Measurements from ENCODE around the gene AZGP1. TPM values are rescaled to one million over a fixed set of nuclear protein-coding genes. Genes with fewer than 3 reads are reported as not detected.
A peak's percentile ranks its signal among the peaks of the same experiment; 100 is the strongest.

AZGP1 gene
- not detected for total RNA-seq
- not detected for polyA plus RNA-seq

- Mint-ChIP-seq H3K27ac (peak within 1 kb of the TSS in 1 of 3 donors; percentile 66), H3K4me3 (no peak within 1 kb of the TSS), H3K27me3 (peaks cover 32% of the 10 kb centered on the region), H3K36me3 (no peaks in the 10 kb centered on the region), H3K4me1 (peaks cover 0 to 3% (median 0%) of the 10 kb centered on the region in 4 donors), H3K9me3 (no peaks in the 10 kb centered on the region)
- Histone ChIP-seq H3K4me3 (ENCODE audit: low read depth, low read length) (no peak within 1 kb of the TSS), H3K36me3 (ENCODE audit: control insufficient read depth, insufficient read depth, low read length) (no peaks in the 10 kb centered on the region), H3K4me1 (ENCODE audit: control insufficient read depth, insufficient read depth, low read length, poor library complexity, severe bottlenecking) (peaks cover 3% of the 10 kb centered on the region), H3K27me3 (ENCODE audit: control insufficient read depth, insufficient read depth, low read length) (no peaks in the 10 kb centered on the region), H3K27ac (ENCODE audit: insufficient read depth, low read length, poor library complexity, severe bottlenecking) (no peak within 1 kb of the TSS), H3K9me3 (ENCODE audit: control insufficient read depth in 2 of 2, low read length in 2 of 2) (no peaks in the 10 kb centered on the region)
- DNase-seq (peak in 1 of 3 donors; percentile 12), ATAC-seq (ENCODE audit: low read depth in 2 of 2) (peak in 1 of 2 donors; percentile 18)
These were observed at the start of gene AZGP1 for GRCh38 chr7:99975782-99976521. AZGP1 (minus strand) TSS chr7:99976031; CDS start chr7:99976020, 11 bp downstream.

GRCh38 chr7:100024020-100024619 lies 48.3 kb upstream of the AZGP1 start:
- H3K27ac ChIP-seq (ENCODE audit: insufficient read depth, low read length, poor library complexity, severe bottlenecking): no peak overlapping the region
- peaks cover 41% of the 10 kb centered on the region for H3K36me3 ChIP-seq (ENCODE audit: control insufficient read depth, insufficient read depth, low read length)
- H3K4me3 ChIP-seq (ENCODE audit: low read depth, low read length): no peak overlapping the region
- no peak overlapping the region for H3K27ac Mint-ChIP-seq
- peaks cover 26% of the 10 kb centered on the region for H3K36me3 Mint-ChIP-seq
- H3K4me1 ChIP-seq (ENCODE audit: control insufficient read depth, insufficient read depth, low read length, poor library complexity, severe bottlenecking): no peaks in the 10 kb centered on the region
- no peak for DNase-seq
- H3K4me3 Mint-ChIP-seq: no peak overlapping the region
- H3K27me3 ChIP-seq (ENCODE audit: control insufficient read depth, insufficient read depth, low read length): no peaks in the 10 kb centered on the region
- no peaks in the 10 kb centered on the region for H3K9me3 Mint-ChIP-seq
- ATAC-seq (ENCODE audit: low read depth in 2 of 2): no peak
- peaks cover 9 to 22% (median 16%) of the 10 kb centered on the region in 4 donors for H3K4me1 Mint-ChIP-seq
- no peaks in the 10 kb centered on the region for H3K9me3 ChIP-seq (ENCODE audit: control insufficient read depth in 2 of 2, low read length in 2 of 2)
- H3K27me3 Mint-ChIP-seq: no peaks in the 10 kb centered on the region

- peaks cover 45% of the 10 kb centered on the region for H3K36me3 ChIP-seq (ENCODE audit: control insufficient read depth, insufficient read depth, low read length)
- H3K27me3 Mint-ChIP-seq: no peaks in the 10 kb centered on the region
- no peak overlapping the region for H3K27ac ChIP-seq (ENCODE audit: insufficient read depth, low read length, poor library complexity, severe bottlenecking)
- no peak overlapping the region for H3K4me3 Mint-ChIP-seq
- H3K9me3 ChIP-seq (ENCODE audit: control insufficient read depth in 2 of 2, low read length in 2 of 2): no peaks in the 10 kb centered on the region
- no peaks in the 10 kb centered on the region for H3K27me3 ChIP-seq (ENCODE audit: control insufficient read depth, insufficient read depth, low read length)
- no peaks in the 10 kb centered on the region for H3K9me3 Mint-ChIP-seq
- no peaks in the 10 kb centered on the region for H3K4me1 ChIP-seq (ENCODE audit: control insufficient read depth, insufficient read depth, low read length, poor library complexity, severe bottlenecking)
- peaks cover 26% of the 10 kb centered on the region for H3K36me3 Mint-ChIP-seq
- no peak overlapping the region for H3K27ac Mint-ChIP-seq
- DNase-seq (no peak), ATAC-seq (ENCODE audit: low read depth in 2 of 2) (no peak)
- no peak overlapping the region for H3K4me3 ChIP-seq (ENCODE audit: low read depth, low read length)
- H3K4me1 Mint-ChIP-seq: peaks cover 9 to 28% (median 19%) of the 10 kb centered on the region in 4 donors
These were observed 47.7 kb upstream of the AZGP1 start for GRCh38 chr7:100023526-100023925.

GRCh38 chr7:100022621-100023020 lies 46.8 kb upstream of the AZGP1 start:
- Mint-ChIP-seq H3K4me3 (no peak overlapping the region), H3K27me3 (no peaks in the 10 kb centered on the region), H3K9me3 (no peaks in the 10 kb centered on the region), H3K4me1 (peaks cover 15 to 34% (median 22%) of the 10 kb centered on the region in 4 donors), H3K36me3 (peaks cover 26% of the 10 kb centered on the region), H3K27ac (no peak overlapping the region)
- H3K4me1 ChIP-seq (ENCODE audit: control insufficient read depth, insufficient read depth, low read length, poor library complexity, severe bottlenecking): no peaks in the 10 kb centered on the region
- ATAC-seq (ENCODE audit: low read depth in 2 of 2) (no peak), DNase-seq (no peak)
- no peak overlapping the region for H3K4me3 ChIP-seq (ENCODE audit: low read depth, low read length)
- H3K27ac ChIP-seq (ENCODE audit: insufficient read depth, low read length, poor library complexity, severe bottlenecking): no peak overlapping the region
- no peaks in the 10 kb centered on the region for H3K27me3 ChIP-seq (ENCODE audit: control insufficient read depth, insufficient read depth, low read length)
- peaks cover 39% of the 10 kb centered on the region for H3K36me3 ChIP-seq (ENCODE audit: control insufficient read depth, insufficient read depth, low read length)
- no peaks in the 10 kb centered on the region for H3K9me3 ChIP-seq (ENCODE audit: control insufficient read depth in 2 of 2, low read length in 2 of 2)

GRCh38 chr7:100021297-100021696 lies 45.5 kb upstream of the AZGP1 start:
- peak overlapping the region in 1 of 3 donors; percentile 44 for H3K27ac Mint-ChIP-seq
- Histone ChIP-seq H3K27me3 (ENCODE audit: control insufficient read depth, insufficient read depth, low read length) (no peaks in the 10 kb centered on the region), H3K27ac (ENCODE audit: insufficient read depth, low read length, poor library complexity, severe bottlenecking) (no peak overlapping the region), H3K4me3 (ENCODE audit: low read depth, low read length) (no peak overlapping the region), H3K36me3 (ENCODE audit: control insufficient read depth, insufficient read depth, low read length) (peaks cover 36% of the 10 kb centered on the region), H3K4me1 (ENCODE audit: control insufficient read depth, insufficient read depth, low read length, poor library complexity, severe bottlenecking) (peaks cover 9% of the 10 kb centered on the region), H3K9me3 (ENCODE audit: control insufficient read depth in 2 of 2, low read length in 2 of 2) (no peaks in the 10 kb centered on the region)
- ATAC-seq (ENCODE audit: low read depth in 2 of 2) (no peak), DNase-seq (no peak)
- H3K27me3 Mint-ChIP-seq: no peaks in the 10 kb centered on the region
- no peaks in the 10 kb centered on the region for H3K9me3 Mint-ChIP-seq
- peaks cover 26% of the 10 kb centered on the region for H3K36me3 Mint-ChIP-seq
- H3K4me3 Mint-ChIP-seq: peak overlapping the region in 1 of 4 donors; percentile 24
- H3K4me1 Mint-ChIP-seq: peaks cover 15 to 46% (median 29%) of the 10 kb centered on the region in 4 donors

GRCh38 chr7:100019908-100020307 lies 44.1 kb upstream of the AZGP1 start:
- H3K4me1 Mint-ChIP-seq: peaks cover 15 to 55% (median 36%) of the 10 kb centered on the region in 4 donors
- ATAC-seq (ENCODE audit: low read depth in 2 of 2): no peak
- no peak overlapping the region for H3K4me3 ChIP-seq (ENCODE audit: low read depth, low read length)

GRCh38 chr7:100017875-100018274 lies 42.0 kb upstream of the AZGP1 start:
- Histone ChIP-seq H3K9me3 (ENCODE audit: control insufficient read depth in 2 of 2, low read length in 2 of 2) (no peaks in the 10 kb centered on the region), H3K4me1 (ENCODE audit: control insufficient read depth, insufficient read depth, low read length, poor library complexity, severe bottlenecking) (peaks cover 18% of the 10 kb centered on the region), H3K27me3 (ENCODE audit: control insufficient read depth, insufficient read depth, low read length) (no peaks in the 10 kb centered on the region), H3K36me3 (ENCODE audit: control insufficient read depth, insufficient read depth, low read length) (peaks cover 12% of the 10 kb centered on the region), H3K27ac (ENCODE audit: insufficient read depth, low read length, poor library complexity, severe bottlenecking) (no peak overlapping the region), H3K4me3 (ENCODE audit: low read depth, low read length) (no peak overlapping the region)
- H3K4me3 Mint-ChIP-seq: peak overlapping the region in 3 of 4 donors; percentile 26 to 64 (median 41)
- H3K9me3 Mint-ChIP-seq: no peaks in the 10 kb centered on the region
- no peaks in the 10 kb centered on the region for H3K27me3 Mint-ChIP-seq
- peak overlapping the region in 2 of 3 donors; percentile 39 to 87 for H3K27ac Mint-ChIP-seq
- ATAC-seq (ENCODE audit: low read depth in 2 of 2) (no peak), DNase-seq (no peak)
- H3K4me1 Mint-ChIP-seq: peaks cover 15 to 60% (median 37%) of the 10 kb centered on the region in 4 donors
- H3K36me3 Mint-ChIP-seq: peaks cover 9% of the 10 kb centered on the region

More at GRCh38 chr7:100019908-100020307, 44.1 kb upstream of the AZGP1 start:
- Mint-ChIP-seq H3K4me3 (peak overlapping the region in 2 of 4 donors; percentile 6 to 13), H3K36me3 (peaks cover 17% of the 10 kb centered on the region), H3K27me3 (no peaks in the 10 kb centered on the region), H3K9me3 (no peaks in the 10 kb centered on the region), H3K27ac (peak overlapping the region in 2 of 3 donors; percentile 38 to 87)
- H3K27ac ChIP-seq (ENCODE audit: insufficient read depth, low read length, poor library complexity, severe bottlenecking): no peak overlapping the region
- H3K36me3 ChIP-seq (ENCODE audit: control insufficient read depth, insufficient read depth, low read length): peaks cover 29% of the 10 kb centered on the region
- H3K9me3 ChIP-seq (ENCODE audit: control insufficient read depth in 2 of 2, low read length in 2 of 2): no peaks in the 10 kb centered on the region
- DNase-seq: no peak
- peaks cover 18% of the 10 kb centered on the region for H3K4me1 ChIP-seq (ENCODE audit: control insufficient read depth, insufficient read depth, low read length, poor library complexity, severe bottlenecking)
- H3K27me3 ChIP-seq (ENCODE audit: control insufficient read depth, insufficient read depth, low read length): no peaks in the 10 kb centered on the region

Data from CD4-positive, CD25-positive, alpha-beta regulatory T cell (primary cell).